Spleen (tissue), 7 donors: ENCODE data around the gene NCBP2.

Source experiments
- POLR2A ChIP-seq, 3 donors: fragments of 450-650 bp; IDR thresholded peaks; one replicate each; pipeline ENCODE4 v1.5.1; 2017; ENCODE audit warnings: antibody characterized with exemption in 3 of 3, mild to moderate bottlenecking in 1 of 3
- TF ChIP-seq, protein P1 (sequence below), 11 experiments: fragments of 200-600 bp in 7 of 11; fragments of 450-650 bp in 4 of 11; sonication (generic) in 4 of 11; IDR thresholded peaks in 8 of 11; conservative IDR thresholded peaks in 3 of 11; 1 replicate in 7 of 11; 2 replicates in 4 of 11; pipeline versions ENCODE4 v1.4.0 to v1.8.0; 2016 to 2021; ENCODE audit warnings: antibody characterized with exemption in 11 of 11, inconsistent platforms in 4 of 11, mild to moderate bottlenecking in 1 of 11
- donor health status: DM: no; HTN: no; CAD: no; lungs with moderate emphysema.
- donor health status: DM: no; HTN: no; CAD: no.
- donor health status: DM: no; HTN: no; CAD: no.

DNA sequence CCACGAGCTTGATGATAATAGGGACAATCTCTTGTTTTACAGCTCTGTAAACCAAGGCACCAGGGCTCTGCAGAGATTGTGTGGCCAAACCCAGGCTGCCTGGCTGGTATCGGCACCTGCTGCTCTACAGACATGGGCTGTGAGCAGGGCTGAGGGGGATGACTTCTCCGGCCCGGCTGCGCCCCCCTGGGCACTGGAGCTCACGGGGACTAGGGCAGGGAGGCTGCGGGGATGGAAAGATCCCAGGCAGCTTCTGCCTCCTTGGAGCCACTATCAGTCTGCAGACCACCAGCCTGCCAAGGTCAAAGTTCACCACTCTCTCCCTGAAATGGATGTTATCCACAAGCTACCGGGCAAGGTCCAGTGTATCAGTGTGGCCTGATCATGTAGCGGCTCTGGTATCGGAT is 48.3 kb upstream of the NCBP2 start:
- TF ChIP-seq, protein P1, sequence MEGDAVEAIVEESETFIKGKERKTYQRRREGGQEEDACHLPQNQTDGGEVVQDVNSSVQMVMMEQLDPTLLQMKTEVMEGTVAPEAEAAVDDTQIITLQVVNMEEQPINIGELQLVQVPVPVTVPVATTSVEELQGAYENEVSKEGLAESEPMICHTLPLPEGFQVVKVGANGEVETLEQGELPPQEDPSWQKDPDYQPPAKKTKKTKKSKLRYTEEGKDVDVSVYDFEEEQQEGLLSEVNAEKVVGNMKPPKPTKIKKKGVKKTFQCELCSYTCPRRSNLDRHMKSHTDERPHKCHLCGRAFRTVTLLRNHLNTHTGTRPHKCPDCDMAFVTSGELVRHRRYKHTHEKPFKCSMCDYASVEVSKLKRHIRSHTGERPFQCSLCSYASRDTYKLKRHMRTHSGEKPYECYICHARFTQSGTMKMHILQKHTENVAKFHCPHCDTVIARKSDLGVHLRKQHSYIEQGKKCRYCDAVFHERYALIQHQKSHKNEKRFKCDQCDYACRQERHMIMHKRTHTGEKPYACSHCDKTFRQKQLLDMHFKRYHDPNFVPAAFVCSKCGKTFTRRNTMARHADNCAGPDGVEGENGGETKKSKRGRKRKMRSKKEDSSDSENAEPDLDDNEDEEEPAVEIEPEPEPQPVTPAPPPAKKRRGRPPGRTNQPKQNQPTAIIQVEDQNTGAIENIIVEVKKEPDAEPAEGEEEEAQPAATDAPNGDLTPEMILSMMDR (IDR thresholded peaks at IDR 0.05 in 8 of 11, conservative IDR thresholded peaks at IDR 0.05 in 3 of 11), result no peak
- no peak for TF ChIP-seq POLR2A (IDR thresholded peaks at IDR 0.05)
